D341Med (cell line): ENCODE measurements around the gene CFTR.

Experiments used
- DNase-seq: peaks from one replicate; pipeline ENCODE4 v3.0.0; 2012; ENCODE audit warnings: low spot score

Gene CFTR

GRCh38 chr7:117652943-117653680 is 173.3 kb downstream of the CFTR start:
- no peak for DNase-seq

DNA sequence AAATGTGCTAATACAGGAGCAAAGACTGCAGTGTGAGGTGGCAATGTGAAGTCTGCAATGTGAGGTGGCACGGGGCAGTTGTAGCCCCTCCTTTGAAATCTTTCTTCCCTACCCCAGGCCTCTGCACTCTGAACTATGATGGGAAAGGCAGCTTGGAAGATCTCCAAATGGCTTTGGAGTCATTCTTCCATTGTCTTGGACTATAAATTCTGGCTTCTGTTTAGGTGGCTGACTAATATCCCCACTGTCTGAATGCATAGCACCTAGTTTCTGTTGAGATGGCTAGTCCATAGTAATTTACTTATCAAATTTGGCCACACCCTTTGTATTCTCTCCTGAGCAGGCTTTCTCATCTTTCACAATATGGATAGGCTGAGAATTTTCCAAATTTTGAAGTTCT is 175.0 kb downstream of the CFTR start:
- no peak for DNase-seq

GRCh38 chr7:117656806-117657205 is 177.0 kb downstream of the CFTR start:
- DNase-seq, result no peak

DNA sequence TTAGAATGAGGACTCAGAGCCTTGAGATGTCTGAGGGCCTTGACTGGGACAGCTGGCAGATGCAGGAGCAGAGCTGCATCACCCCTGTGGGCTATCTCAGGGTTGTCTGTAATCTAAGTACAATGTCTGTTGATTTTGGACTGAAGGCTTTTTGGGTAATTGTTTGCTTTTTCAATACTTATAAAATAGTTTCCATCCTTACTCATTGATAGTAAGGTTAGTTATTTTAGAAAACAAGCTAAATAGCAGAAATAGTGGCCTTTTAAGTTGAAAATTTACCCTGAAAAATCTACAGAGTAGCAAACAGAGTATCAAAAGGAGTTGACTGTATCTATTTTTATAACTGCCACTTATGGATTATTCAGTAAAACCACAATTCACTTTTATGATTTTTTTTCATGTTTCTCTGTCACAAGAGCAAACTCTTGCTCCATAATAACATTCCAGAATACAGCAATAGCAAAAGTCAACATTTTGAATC is 179.7 kb downstream of the CFTR start:
- DNase-seq, result no peak

- DNase-seq, result no peak
These were observed 181.5 kb downstream of the CFTR start for GRCh38 chr7:117661328-117661727.

DNA sequence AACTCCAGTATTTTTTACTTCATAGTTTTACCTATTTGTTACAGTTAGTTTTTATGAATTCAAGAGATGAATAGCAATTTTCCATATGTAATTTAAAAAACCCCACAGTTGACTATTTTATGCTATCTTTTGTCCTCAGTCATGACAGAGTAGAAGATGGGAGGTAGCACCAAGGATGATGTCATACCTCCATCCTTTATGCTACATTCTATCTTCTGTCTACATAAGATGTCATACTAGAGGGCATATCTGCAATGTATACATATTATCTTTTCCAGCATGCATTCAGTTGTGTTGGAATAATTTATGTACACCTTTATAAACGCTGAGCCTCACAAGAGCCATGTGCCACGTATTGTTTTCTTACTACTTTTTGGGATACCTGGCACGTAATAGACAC is 184.2 kb downstream of the CFTR start:
- DNase-seq, result no peak

- DNase-seq, result no peak
These were observed 185.5 kb downstream of the CFTR start for GRCh38 chr7:117665368-117665767.

- DNase-seq, result no peak
These were observed 186.2 kb downstream of the CFTR start for GRCh38 chr7:117666031-117666430.

GRCh38 chr7:117666689-117667088 is 186.9 kb downstream of the CFTR start:
- no peak for DNase-seq

- DNase-seq, result no peak
These were observed 187.6 kb downstream of the CFTR start for GRCh38 chr7:117667456-117667855.

GRCh38 chr7:117669818-117670217 is 190.0 kb downstream of the CFTR start:
- DNase-seq, result no peak

- no peak for DNase-seq
These were observed 192.6 kb downstream of the CFTR start for GRCh38 chr7:117672453-117672852.

DNA sequence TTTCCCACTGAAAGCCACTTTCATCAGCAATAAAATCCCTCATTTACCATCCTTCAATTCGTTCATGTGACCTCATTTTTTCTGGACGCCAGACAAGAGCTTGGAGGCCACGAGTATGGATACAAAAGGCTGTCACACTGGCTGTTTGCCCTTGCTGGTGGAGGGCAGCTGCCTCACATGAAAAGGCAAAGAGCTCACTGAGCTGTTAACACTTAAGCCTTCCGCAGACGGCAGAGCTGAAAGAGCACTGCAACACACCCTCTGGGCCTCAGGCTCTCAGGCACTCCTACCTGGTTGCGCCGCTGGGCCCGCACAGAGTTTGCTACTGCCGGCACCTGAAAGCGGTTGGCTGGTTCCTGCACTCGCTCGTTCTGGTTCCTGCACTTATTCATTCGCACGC is 193.5 kb downstream of the CFTR start:
- no peak for DNase-seq

DNA sequence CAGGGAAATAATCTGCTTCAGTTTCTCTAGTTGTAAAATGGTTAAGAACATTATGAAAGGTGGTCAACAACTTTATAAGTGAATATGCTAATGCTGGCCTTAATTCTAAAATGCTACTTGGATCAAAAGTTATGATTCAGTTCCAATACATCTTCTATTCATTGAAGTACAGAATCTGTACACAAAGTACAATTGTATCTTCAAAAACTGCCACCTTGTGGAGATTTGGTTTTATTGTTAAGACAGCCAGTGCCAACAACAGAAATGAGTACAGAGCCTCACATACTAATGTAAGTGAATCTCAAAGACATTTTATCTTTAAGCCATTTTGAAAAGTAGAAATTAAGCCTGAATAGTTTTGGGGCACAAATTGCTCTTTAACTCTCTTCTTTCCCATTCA is 194.0 kb downstream of the CFTR start:
- DNase-seq, result no peak

GRCh38 chr7:117674617-117675016 is 194.8 kb downstream of the CFTR start:
- DNase-seq, result no peak

DNA sequence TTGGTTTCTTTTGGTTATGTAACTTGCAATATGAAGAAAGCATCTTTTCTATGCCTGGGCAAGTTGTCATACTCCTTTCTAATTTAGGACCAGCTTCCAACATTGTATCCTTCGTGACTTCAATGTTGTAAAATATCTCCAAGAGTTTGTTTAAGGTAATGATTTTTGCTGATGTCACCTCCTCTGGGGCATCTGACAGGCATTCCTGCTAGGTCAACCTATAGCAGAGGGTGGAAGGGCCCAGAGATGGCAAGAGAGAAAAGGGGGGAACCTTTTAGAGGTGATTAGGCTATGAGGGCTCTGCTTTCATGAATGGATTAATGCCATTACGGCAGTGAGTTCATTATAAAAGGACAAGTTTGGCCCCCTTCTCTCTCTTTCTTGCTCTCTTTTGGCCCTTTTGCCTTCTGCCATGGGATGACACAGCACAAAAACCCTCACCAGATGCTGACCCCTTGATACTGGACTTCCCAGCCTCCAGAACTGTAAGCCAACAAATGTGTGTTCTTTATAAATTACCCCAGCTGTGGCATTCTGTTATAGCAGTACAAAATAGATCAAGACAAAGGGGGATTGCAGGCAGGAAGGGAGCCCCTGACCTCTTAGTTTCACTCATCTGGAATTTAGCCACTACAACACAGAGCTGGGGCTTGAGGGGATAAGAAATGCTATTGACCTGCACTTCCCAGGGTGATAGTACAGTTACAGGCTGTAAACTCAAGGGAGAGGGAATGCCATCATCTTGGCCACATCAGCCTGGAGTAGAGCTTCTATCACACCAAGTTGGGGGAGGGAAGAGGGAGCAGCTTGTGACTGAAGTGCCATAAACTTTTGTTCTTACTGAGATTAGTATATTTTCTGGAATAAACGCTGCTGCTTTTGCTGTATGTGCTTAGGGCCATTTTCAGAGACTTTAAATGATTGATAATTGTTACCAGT is 195.9 kb downstream of the CFTR start:
- no peak for DNase-seq

DNA sequence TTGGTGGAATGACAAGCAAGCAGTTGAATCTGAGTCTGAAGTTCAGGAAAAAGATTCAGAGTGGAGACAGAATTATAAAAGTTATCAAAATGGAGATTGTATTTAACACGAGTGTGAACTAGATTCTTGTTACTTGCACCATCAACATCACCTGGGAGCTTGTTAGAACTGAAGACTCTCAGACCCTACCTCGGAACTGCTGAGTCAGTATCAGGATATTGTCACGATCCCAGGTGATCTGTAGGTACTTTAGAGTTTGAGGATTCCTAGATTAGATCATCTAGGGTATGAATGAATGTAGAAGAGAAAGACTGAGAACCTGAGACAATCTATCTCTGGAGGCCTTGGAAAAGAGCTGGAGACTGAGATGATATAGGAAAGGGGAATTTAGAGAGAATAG is 199.3 kb downstream of the CFTR start:
- no peak for DNase-seq

DNA sequence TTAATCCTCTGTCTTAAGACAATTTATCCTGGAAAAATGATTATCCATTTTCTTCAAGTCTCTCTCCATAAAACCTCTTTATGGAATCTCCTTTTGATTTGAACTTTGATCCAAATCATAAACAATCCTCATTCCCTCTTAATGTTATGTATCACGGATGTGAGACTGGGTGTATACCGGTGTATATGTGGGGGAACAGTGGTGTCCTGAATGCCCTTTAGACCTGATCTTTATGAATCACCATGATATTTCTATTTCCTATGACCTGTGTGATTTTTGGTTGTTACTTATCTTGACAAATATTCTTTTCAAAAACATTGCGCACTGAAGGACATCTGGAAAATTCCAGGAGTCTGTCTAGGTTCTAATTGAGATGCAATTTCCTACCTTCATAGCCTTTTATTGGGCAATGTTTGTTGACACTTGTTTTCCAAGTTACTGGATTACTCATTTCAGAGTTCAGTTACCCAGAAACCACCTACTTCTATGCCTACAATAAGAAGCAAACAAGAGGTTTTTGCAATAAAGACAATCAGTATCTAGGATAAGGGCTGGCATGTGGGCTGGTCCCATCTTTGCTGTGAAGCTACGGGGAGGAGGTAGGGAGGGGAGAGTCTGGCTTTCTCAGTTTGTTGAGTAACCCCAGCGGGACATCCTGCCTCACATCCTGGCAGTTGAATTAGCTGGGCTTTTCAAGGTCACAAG is 203.0 kb downstream of the CFTR start:
- DNase-seq, result no peak

DNA sequence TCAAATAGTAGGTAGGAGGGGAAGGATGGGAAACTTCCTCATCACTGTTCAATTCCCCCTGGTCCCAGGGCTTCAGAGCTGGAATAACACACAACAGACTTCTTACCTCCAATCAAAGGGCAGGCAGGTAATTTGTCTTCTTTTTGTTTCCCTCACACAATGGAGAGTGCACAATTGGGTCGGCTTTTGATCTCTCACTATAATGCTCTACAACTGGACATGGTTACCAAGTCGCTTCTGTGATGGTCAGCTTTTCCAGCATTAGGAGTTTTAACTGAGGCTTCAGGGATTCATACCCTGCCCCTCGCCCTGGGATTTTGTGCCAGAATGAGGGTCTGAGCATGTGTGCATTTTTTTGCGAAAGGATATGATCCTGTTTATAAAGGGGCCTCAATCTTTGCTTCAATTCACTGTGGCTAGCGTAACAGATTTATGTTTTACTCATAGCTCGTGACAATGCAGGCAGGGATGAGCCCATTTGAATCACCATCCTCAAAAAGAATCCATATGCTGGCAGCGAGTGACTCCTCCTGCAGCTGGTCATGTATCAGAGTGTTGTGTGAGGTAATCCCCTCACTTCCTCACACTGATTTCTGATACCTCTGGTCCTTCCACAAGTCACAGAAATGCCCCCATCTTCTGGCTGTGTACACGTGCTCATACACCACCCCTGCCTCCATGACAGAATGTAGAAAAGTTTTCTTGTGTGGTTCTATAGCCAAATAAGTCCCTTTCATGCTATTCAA is 203.8 kb downstream of the CFTR start:
- no peak for DNase-seq

DNA sequence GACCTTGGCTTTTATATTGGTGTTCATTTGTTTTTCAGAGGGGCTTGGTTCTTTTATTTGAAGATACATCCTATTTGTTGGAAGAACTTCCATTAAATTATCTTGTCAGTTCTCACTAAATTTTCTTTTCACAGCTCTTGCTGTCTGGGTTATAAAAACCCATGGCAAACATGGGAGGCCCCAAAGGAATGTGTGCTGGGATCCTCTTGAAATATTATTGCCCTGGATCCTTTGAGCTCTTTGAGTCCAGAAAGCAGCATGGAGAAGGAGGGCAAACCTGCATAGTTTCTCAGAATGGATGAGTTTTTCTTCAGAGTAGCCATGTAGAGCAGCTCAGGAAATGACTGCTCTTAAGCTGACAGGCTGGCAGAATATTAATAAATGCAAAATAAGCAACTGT is 206.0 kb downstream of the CFTR start:
- DNase-seq, result no peak

- DNase-seq, result no peak
These were observed 206.6 kb downstream of the CFTR start for GRCh38 chr7:117686311-117686935.
